ENCODE measurements around the gene ZSCAN22.

DNA sequence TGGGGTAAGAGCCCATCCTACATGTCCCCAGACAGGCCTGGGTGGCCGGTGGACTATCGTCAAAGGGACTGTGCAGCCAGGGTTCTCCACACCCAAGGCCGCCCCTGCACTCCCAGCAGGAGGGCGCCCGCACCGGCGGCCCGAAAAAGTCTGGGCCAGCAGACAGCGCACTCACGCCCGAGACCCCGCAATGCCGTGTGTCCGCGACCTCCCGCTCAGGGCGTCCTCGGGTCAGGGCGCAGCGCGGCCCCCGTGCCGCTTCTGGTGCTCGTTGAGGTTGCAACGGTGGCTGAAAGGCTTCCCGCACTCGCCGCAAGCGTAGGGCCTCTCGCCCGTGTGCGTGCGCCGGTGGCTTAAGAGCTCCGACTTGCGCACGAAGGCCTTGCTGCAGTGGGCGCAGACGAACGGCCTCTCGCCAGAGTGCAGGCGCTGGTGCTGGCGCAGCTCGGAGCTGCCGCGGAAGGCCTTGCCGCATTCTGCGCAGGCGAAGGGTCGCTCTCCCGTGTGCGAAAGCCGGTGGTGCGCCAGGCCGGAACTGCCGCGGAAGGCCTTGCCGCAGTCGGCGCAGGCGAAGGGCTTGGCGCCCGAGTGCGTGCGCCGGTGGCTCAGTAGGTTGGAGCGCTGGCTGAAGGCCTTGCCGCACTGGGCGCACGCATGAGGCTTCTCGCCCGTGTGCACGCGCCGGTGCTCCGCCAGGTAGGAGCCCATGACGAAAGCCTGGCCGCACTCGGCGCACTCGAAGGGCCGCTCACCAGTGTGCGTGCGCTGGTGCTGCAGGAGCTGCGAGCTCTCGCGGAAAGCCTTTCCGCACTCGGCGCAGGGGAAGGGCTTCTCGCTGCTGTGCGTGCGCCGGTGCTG lies 29.3 kb downstream of the ZSCAN22 start:
- TF ChIP-seq, protein P1, sequence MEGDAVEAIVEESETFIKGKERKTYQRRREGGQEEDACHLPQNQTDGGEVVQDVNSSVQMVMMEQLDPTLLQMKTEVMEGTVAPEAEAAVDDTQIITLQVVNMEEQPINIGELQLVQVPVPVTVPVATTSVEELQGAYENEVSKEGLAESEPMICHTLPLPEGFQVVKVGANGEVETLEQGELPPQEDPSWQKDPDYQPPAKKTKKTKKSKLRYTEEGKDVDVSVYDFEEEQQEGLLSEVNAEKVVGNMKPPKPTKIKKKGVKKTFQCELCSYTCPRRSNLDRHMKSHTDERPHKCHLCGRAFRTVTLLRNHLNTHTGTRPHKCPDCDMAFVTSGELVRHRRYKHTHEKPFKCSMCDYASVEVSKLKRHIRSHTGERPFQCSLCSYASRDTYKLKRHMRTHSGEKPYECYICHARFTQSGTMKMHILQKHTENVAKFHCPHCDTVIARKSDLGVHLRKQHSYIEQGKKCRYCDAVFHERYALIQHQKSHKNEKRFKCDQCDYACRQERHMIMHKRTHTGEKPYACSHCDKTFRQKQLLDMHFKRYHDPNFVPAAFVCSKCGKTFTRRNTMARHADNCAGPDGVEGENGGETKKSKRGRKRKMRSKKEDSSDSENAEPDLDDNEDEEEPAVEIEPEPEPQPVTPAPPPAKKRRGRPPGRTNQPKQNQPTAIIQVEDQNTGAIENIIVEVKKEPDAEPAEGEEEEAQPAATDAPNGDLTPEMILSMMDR (IDR thresholded peaks at IDR 0.05 in 4 of 5, conservative IDR thresholded peaks at IDR 0.05 in 1 of 5) = no peak
- no peak for TF ChIP-seq POLR2A (IDR thresholded peaks at IDR 0.05)
